H9 (cell line): ENCODE data around the gene THOP1. TPM values are rescaled to one million over a fixed set of nuclear protein-coding genes. Genes with fewer than 3 reads are reported as not detected.

Experiments
- DNase-seq: peaks from one replicate; pipeline ENCODE4 v3.0.0-alpha.2; 2017
- H2AFZ ChIP-seq: one replicate; pipeline ENCODE4 v1.6.1; 2013; ENCODE audit warnings: mild to moderate bottlenecking, low read length, control low read depth, moderate library complexity
- H2AK5ac ChIP-seq: 2 replicates; pipeline ENCODE4 v1.6.1; 2013; ENCODE audit warnings: low read length, control low read depth, mixed read lengths; ENCODE audit not compliant: insufficient read length
- H2BK120ac ChIP-seq: one replicate; pipeline ENCODE4 v1.6.1; 2013; ENCODE audit warnings: low read depth, mild to moderate bottlenecking, low read length, control low read depth, inconsistent platforms; ENCODE audit not compliant: poor library complexity, severe bottlenecking
- H2BK12ac ChIP-seq: 2 replicates; pipeline ENCODE4 v1.6.1; 2013; ENCODE audit warnings: low read length, control low read depth, mixed read lengths, low read depth; ENCODE audit not compliant: insufficient read length
- H2BK15ac ChIP-seq: 2 replicates; pipeline ENCODE4 v1.6.1; 2013; ENCODE audit warnings: low read depth, low read length, control low read depth
- H2BK20ac ChIP-seq: one replicate; pipeline ENCODE4 v1.6.1; 2013; ENCODE audit warnings: low read depth, mild to moderate bottlenecking, low read length, control low read depth, inconsistent platforms; ENCODE audit not compliant: poor library complexity, severe bottlenecking
- H2BK5ac ChIP-seq: 2 replicates; pipeline ENCODE4 v1.6.1; 2013; ENCODE audit warnings: low read length, control low read depth, mixed read lengths; ENCODE audit not compliant: insufficient read length
- H3K14ac ChIP-seq: 2 replicates; pipeline ENCODE4 v1.6.1; 2013; ENCODE audit warnings: low read length, control low read depth; ENCODE audit not compliant: insufficient read depth
- H3K18ac ChIP-seq: 2 replicates; pipeline ENCODE4 v1.6.1; 2013; ENCODE audit warnings: low read depth, mild to moderate bottlenecking, mixed read lengths, low read length, control low read depth; ENCODE audit not compliant: insufficient read length
- H3K23ac ChIP-seq: 2 replicates; pipeline ENCODE4 v1.6.1; 2013; ENCODE audit warnings: low read length, control low read depth, mixed read lengths, low read depth; ENCODE audit not compliant: insufficient read length
- H3K23me2 ChIP-seq: 2 replicates; pipeline ENCODE4 v1.6.1; 2013; ENCODE audit warnings: low read depth, mild to moderate bottlenecking, mixed read lengths, low read length, control low read depth; ENCODE audit not compliant: insufficient read length, poor library complexity, severe bottlenecking
- H3K27ac ChIP-seq: 2 replicates; pipeline ENCODE4 v1.5.1; 2013; ENCODE audit warnings: low read length, control low read depth, mixed read lengths, low read depth; ENCODE audit not compliant: insufficient read length
- H3K27me3 ChIP-seq: 2 replicates; pipeline ENCODE4 v1.6.1; 2013; ENCODE audit warnings: low read length, control low read depth, inconsistent platforms; ENCODE audit not compliant: insufficient read depth
- H3K4ac ChIP-seq: 2 replicates; pipeline ENCODE4 v1.6.1; 2013; ENCODE audit warnings: low read depth, mild to moderate bottlenecking, control low read depth, inconsistent platforms, low read length, moderate library complexity
- H3K4me1 ChIP-seq: 2 replicates; pipeline ENCODE4 v1.6.1; 2013; ENCODE audit warnings: low read length, control low read depth, inconsistent platforms; ENCODE audit not compliant: insufficient read depth
- H3K4me2 ChIP-seq: 2 replicates; pipeline ENCODE4 v1.6.1; 2013; ENCODE audit warnings: low read length, control low read depth, mixed read lengths; ENCODE audit not compliant: insufficient read length, insufficient read depth
- H3K56ac ChIP-seq: 2 replicates; pipeline ENCODE4 v1.6.1; 2013; ENCODE audit warnings: low read depth, mild to moderate bottlenecking, mixed read lengths, low read length, control low read depth; ENCODE audit not compliant: insufficient read length
- H3K79me1 ChIP-seq: 2 replicates; pipeline ENCODE4 v1.6.1; 2013; ENCODE audit warnings: low read depth, mild to moderate bottlenecking, moderate library complexity, low read length, control low read depth, inconsistent platforms; ENCODE audit not compliant: insufficient read depth, poor library complexity, severe bottlenecking
- H3K79me2 ChIP-seq: 2 replicates; pipeline ENCODE4 v1.6.1; 2013; ENCODE audit warnings: low read length, control low read depth, inconsistent platforms; ENCODE audit not compliant: insufficient read depth
- H3K9ac ChIP-seq: 2 replicates; pipeline ENCODE4 v1.6.1; 2013; ENCODE audit warnings: low read length, control low read depth, mixed read lengths; ENCODE audit not compliant: insufficient read length; ENCODE audit errors: extremely low read depth
- H3K9me3 ChIP-seq: one replicate; pipeline ENCODE4 v1.6.1; 2013; ENCODE audit warnings: low read depth, low read length, inconsistent platforms; ENCODE audit not compliant: control insufficient read depth
- H3T11ph ChIP-seq: one replicate; pipeline ENCODE4 v1.6.1; 2013; ENCODE audit warnings: mild to moderate bottlenecking, low read length, control low read depth, inconsistent platforms
- H4K20me1 ChIP-seq: one replicate; pipeline ENCODE4 v1.6.1; 2013; ENCODE audit not compliant: control insufficient read depth, insufficient read length, insufficient read depth
- H4K5ac ChIP-seq: 2 replicates; pipeline ENCODE4 v1.6.1; 2013; ENCODE audit warnings: low read depth, mild to moderate bottlenecking, mixed read lengths, low read length, control low read depth; ENCODE audit not compliant: insufficient read length
- H4K8ac ChIP-seq: replicated peaks from 2 replicates; pipeline ENCODE4 v1.6.1; 2013; ENCODE audit warnings: low read length, control low read depth, mixed read lengths, low read depth; ENCODE audit not compliant: insufficient read length
- H4K91ac ChIP-seq: 2 replicates; pipeline ENCODE4 v1.6.1; 2013; ENCODE audit warnings: low read depth, mild to moderate bottlenecking, moderate library complexity, mixed read lengths, low read length, control low read depth; ENCODE audit not compliant: insufficient read length
- H3K27ac Mint-ChIP-seq, 3 experiments: 2 replicates in 2 of 3; 3 replicates in 1 of 3; pipeline ENCODE4 v1.8.0; 2020 to 2021; ENCODE audit warnings: mixed read lengths in 3 of 3, mild to moderate bottlenecking in 1 of 3, moderate library complexity in 1 of 3
- H3K27me3 Mint-ChIP-seq: 2 replicates; pipeline ENCODE4 v1.8.0; 2021; ENCODE audit warnings: low read depth, mild to moderate bottlenecking, moderate library complexity, mixed read lengths
- H3K36me3 Mint-ChIP-seq, 3 experiments: 2 replicates in 2 of 3; 3 replicates in 1 of 3; pipeline ENCODE4 v1.8.0; 2020 to 2021; ENCODE audit warnings: low read depth in 3 of 3, mixed read lengths in 3 of 3; ENCODE audit not compliant: insufficient read depth in 1 of 3
- H3K4me1 Mint-ChIP-seq, 2 experiments: 2 replicates each; pipeline ENCODE4 v1.8.0; 2020; ENCODE audit warnings: mixed read lengths in 2 of 2
- H3K4me3 Mint-ChIP-seq, 2 experiments: 2 replicates in 1 of 2; 3 replicates in 1 of 2; pipeline ENCODE4 v1.8.0; 2020 to 2021; ENCODE audit warnings: mild to moderate bottlenecking in 2 of 2, mixed read lengths in 2 of 2, moderate library complexity in 1 of 2
- H3K9me3 Mint-ChIP-seq, 2 experiments: 2 replicates in 1 of 2; 3 replicates in 1 of 2; pipeline ENCODE4 v1.8.0; 2020; ENCODE audit warnings: mild to moderate bottlenecking in 2 of 2, mixed read lengths in 2 of 2, moderate library complexity in 1 of 2
- WGBS: extraction: QIAGEN DNeasy Blood & Tissue Kit; methylation state at CpG from one replicate; pipeline ENCODE4 v1.1.7; 2013; ENCODE audit warnings: missing lambda C conversion rate, low lambda C conversion rate, mixed read lengths; ENCODE audit not compliant: insufficient read length; ENCODE audit errors: extremely low coverage; 5-methylcytosine and 5-hydroxymethylcytosine counted together
- total RNA-seq: library from RNA; stranded (reverse); gene quantifications from 2 replicates; pipeline ENCODE4 v1.2.1, GENCODE V29; 2021
- TF ChIP-seq, protein P1 (sequence below): fragments of 200-600 bp; sonication (generic); conservative IDR thresholded peaks from 3 replicates; pipeline ENCODE4 v1.8.0; 2021; ENCODE audit warnings: antibody characterized with exemption, mild to moderate bottlenecking

Gene THOP1
- total RNA-seq, 1 experiment from 2014 or later: 150 TPM

- no peaks in the 10 kb centered on the region for H3K23me2 ChIP-seq
- no peak overlapping the region for H4K91ac ChIP-seq
- no peaks in the 10 kb centered on the region for H4K20me1 ChIP-seq
- Mint-ChIP-seq H3K36me3 (peaks cover 20 to 78% (median 71%) of the 10 kb centered on the region in 3 experiments; a peak in 6 of 7 replicates), H3K27me3 (no peaks in the 10 kb centered on the region), H3K4me1 (no peaks in the 10 kb centered on the region), H3K27ac (no peak overlapping the region; a peak in 1 of 7 replicates), H3K4me3 (no peak overlapping the region), H3K9me3 (no peaks in the 10 kb centered on the region)
- no peak overlapping the region for H3K4me2 ChIP-seq
- H4K5ac ChIP-seq: no peak overlapping the region
- H3T11ph ChIP-seq: no peak overlapping the region
- H3K27me3 ChIP-seq: no peaks in the 10 kb centered on the region
- no peak overlapping the region for H3K56ac ChIP-seq
- no peak overlapping the region for H2AFZ ChIP-seq
- no peaks in the 10 kb centered on the region for H3K79me2 ChIP-seq
- no peak overlapping the region for H3K9ac ChIP-seq
- H3K23ac ChIP-seq: no peak overlapping the region
- H3K4ac ChIP-seq: no peak overlapping the region
- no CpG with 5 or more reads among the region's 43 CpGs for WGBS
- no peak overlapping the region for H2BK15ac ChIP-seq
- H2BK12ac ChIP-seq: no peak overlapping the region
- H4K8ac ChIP-seq: no peak overlapping the region
- H2BK20ac ChIP-seq: no peak overlapping the region
- no peak overlapping the region for H2BK5ac ChIP-seq
- no peak overlapping the region for H3K18ac ChIP-seq
- no peak for DNase-seq
- no peak overlapping the region for H3K27ac ChIP-seq
- no peak overlapping the region for H2BK120ac ChIP-seq
- H3K14ac ChIP-seq: no peak overlapping the region; the same call in 1 of the 2 replicates
- H3K4me1 ChIP-seq: no peaks in the 10 kb centered on the region
- no peak overlapping the region for H2AK5ac ChIP-seq
- H3K9me3 ChIP-seq: no peaks in the 10 kb centered on the region
- H3K79me1 ChIP-seq: no peaks in the 10 kb centered on the region
- TF ChIP-seq, protein P1, sequence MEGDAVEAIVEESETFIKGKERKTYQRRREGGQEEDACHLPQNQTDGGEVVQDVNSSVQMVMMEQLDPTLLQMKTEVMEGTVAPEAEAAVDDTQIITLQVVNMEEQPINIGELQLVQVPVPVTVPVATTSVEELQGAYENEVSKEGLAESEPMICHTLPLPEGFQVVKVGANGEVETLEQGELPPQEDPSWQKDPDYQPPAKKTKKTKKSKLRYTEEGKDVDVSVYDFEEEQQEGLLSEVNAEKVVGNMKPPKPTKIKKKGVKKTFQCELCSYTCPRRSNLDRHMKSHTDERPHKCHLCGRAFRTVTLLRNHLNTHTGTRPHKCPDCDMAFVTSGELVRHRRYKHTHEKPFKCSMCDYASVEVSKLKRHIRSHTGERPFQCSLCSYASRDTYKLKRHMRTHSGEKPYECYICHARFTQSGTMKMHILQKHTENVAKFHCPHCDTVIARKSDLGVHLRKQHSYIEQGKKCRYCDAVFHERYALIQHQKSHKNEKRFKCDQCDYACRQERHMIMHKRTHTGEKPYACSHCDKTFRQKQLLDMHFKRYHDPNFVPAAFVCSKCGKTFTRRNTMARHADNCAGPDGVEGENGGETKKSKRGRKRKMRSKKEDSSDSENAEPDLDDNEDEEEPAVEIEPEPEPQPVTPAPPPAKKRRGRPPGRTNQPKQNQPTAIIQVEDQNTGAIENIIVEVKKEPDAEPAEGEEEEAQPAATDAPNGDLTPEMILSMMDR: no peak
Observed at GRCh38 chr19:2761876-2762782, 23.2 kb upstream of the THOP1 start.
